Measurements from ENCODE around the gene CHN1.

CHN1 gene

GRCh38 chr2:174780191-174780840, 224.9 kb downstream of the CHN1 start:
- no peak for DNase-seq

DNA sequence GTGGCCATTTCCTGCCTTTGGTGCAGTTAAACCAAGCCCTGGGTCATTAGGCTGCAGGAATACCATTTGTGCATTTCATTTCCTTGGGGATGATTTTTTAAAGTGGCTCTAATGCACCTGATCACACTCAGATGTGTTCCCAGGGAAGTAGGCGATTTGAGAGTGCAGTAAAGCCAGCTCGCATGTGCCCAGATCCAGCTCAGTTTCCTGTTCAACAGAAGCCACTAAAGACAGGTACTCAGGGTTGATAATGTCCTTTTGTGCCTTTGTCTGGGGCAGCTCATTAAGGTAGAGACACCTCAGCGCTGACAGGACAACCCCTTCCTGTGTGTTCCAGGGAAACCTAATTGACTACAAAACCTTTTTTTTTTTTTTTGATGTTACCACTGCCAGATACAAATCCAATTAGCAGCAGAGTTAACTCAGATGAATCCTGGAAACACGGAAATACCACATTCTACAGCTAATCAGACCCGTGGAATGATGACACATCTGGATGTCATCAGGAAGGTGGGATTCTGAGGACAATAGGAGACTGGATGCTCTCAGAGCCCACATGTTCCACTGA, 225.7 kb downstream of the CHN1 start:
- no peak for DNase-seq

DNA sequence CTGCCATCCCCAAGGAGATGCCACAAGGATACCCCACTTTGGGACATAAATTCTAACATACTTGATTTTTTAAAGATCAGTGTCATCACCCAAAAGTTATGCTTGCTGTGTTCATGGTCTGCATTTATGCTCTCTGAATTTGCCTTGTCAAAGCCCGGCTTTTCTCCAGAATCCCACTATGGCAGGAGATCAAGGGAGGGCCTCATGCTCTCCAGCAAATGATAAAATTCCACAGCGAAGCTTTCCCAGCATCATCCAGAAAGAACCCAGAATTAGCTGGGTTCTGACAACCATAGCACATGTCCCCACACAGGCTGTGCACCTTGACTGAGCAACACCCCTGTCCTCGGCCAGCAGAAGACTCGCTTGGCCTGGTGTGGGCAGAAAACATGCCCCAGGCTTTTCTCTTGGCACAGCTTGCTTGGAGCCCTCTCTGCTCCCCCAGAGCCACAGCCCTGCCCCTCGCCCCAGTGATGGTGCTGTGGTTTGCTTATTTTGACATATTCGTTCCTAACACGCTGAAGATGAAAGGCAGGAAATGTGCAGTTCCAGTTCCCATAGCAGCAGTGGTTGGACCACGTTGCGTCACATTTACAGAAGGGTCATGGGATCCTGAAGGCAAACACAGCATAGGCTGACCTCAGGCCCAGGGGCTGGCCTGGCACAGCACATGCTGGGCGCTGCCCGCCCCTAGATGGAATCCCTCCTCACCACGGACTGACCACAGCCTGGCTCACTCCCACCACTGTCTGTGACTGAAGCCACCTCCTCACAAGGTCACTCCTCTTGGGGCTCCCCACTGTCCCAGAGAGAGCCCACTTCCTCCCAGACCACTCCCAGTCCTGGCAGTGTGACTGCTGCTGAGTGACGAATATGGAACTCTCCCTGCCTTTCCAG, 226.8 kb downstream of the CHN1 start:
- DNase-seq, result no peak

DNA sequence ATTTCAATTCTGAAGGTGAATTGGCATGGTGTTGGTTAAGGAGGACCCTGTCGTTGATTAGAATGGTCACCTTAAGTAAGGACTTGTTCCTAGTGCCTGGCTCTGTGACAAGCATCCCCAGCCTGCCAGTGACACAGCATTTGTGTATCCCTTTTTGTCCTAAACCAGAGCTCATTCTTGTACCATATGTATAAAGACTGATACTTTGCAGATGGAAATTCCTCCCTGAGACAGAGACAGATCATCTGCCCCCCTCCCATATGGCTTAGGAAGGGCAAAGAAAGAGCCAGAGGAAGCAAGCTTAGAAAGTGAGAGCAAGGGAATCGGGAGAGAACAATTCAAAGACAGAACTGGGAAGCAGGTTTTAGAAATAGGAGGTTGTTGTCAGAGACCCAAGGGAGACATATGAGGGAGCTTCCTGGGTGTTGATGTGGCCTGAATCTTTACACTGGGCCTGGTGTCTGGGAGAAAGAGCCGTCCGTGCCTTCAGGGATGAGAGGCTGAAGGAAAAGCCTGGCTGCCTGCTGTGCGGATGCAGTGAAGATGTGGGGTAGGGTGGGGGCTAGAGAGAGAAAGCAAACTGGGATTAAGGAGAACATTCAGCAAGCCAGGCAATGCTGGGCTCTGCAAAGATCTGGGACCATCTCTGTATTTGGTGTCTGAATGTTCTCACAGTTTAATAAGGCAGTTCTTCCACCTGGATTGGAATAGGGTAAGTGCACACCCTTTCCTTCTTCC, 227.7 kb downstream of the CHN1 start:
- DNase-seq, result no peak

- no peak for DNase-seq
Measured at GRCh38 chr2:174776675-174777074, 228.5 kb downstream of the CHN1 start.

DNA sequence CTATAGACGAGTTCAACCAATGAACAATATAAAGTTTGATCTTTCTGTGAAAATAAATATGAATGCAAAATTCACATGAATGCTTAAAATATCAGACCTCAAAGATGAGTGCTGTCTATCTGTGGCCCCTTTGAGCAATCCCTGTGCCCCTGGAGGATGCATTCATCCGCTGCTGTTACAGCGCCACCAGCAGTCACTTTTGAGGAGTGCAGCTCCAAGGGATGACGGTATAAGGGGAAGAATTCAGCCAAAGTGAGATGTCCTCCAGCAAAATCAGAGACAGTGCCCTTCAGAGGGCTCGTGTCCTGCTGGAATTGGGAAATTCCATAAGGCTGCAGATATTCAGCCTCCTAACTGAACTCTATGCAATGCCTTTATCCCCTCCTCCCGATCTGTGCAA, 229.0 kb downstream of the CHN1 start:
- DNase-seq, result no peak

GRCh38 chr2:174775571-174775980, 229.6 kb downstream of the CHN1 start:
- DNase-seq, result no peak

DNA sequence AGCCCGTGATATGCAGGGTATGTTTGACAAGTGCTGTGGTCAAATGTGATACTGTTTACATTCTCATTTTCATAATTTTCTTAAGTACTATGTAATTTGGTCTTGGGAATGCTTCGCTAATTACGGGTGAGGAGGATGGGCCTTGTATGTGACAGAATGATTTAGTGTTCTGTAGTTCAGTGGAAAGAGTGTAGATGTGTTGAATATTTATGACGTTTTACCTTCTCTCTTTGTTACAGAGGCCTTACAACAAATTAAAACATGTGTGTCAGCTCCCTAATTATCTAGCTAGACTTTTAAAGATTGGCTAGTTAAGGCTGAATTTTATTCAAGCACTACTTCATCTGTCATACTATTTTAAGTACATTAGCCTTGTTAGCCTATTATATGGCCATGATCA, 230.3 kb downstream of the CHN1 start:
- DNase-seq, result no peak

GRCh38 chr2:174773215-174773614, 232.0 kb downstream of the CHN1 start:
- no peak for DNase-seq

DNA sequence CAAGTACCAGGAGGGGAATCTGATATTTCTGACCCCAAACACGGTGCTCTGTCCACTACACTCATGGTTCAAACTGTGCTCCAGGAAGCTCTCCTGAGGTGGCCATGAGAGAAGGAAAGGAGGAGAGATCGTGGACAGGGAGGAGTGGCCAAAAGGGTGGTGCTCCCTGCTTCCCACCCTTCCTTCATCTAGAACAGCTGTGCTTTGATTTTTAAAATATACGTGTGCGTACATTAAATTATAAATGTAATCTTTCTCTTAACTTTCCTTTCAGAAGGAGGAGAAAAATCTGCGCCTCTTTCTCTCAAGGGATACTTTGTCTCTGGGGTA, 232.7 kb downstream of the CHN1 start:
- DNase-seq, result no peak

DNA sequence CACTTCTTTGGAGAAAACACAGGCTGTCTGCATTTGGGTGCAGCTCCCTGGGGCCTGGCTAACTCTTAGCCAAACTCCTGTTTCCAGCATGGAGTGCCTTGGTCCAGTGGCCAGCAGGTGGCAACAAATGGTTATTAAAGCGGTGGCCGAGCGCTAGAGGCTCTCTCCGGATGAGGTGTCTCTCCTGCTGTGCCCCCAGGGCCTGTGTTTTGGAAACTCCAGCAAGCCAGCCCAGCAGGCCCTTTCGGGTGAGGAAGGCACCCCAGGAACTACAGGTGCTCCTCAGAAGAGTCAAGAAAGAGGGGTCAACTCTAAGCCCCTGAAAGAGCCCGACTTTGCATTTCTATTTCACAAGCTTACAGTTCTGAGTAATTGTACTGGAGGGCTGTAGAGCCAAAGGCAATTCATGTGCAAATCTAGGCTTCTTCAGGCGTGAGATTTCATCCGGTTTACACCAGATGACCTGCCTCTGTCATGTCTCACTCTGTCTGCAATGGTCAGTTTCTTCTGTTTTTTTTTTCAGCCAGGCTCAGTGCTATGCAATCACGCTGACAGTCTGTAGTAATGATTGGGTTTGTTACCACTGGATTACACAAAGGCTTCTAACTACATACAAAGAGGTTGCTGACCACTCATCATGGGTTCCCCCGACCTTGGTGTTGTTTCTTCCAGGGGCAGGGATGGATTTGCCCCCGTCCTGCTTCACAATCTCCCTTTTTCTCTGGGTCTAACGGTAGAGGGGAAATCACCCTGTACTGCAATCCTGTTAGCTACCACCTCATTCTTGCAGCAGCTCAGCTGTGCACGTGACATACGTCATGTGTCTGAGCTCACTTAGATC, 233.3 kb downstream of the CHN1 start:
- peak; percentile 35 for DNase-seq

DNA sequence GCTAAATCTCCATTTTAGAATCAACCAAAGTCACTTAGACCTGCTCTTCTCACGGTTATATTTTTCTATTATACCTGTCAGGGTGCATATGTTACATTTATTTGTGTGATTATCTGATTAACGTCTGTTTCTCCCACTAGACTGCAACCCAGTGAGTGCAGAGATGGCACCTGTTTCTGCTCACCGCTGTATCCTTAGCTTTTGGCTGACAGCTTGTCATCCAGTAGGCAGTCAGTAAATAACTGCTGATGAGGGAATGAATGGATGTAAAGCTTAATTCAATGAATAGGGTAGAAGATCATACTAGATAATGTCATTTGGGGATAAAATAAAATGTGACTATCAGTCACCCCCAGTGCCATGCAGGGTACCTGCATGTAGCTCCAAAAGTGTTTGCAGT, 234.0 kb downstream of the CHN1 start:
- DNase-seq, result no peak

GRCh38 chr2:174768557-174768956, 236.6 kb downstream of the CHN1 start:
- DNase-seq, result no peak

GRCh38 chr2:174766271-174766670, 238.9 kb downstream of the CHN1 start:
- no peak for DNase-seq

DNA sequence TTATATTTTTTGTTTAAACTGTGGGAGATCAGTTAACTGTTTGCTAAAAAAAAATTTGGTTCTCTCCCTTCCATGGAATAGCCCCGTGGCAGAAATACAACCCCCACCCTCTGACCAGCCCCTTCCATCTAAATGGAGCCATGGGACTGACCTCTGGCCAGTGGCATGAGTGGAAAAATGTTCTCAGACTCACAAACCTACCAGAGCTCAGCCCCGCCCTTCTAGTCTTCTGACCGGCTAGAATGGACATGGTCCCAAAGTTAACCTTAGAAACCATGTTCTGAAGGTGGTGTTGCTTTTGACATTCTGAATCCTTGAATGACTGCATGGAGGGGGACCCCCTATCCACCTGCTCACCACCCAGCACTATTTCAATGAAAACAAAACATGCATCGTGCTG, 239.6 kb downstream of the CHN1 start:
- DNase-seq, result no peak

DNA sequence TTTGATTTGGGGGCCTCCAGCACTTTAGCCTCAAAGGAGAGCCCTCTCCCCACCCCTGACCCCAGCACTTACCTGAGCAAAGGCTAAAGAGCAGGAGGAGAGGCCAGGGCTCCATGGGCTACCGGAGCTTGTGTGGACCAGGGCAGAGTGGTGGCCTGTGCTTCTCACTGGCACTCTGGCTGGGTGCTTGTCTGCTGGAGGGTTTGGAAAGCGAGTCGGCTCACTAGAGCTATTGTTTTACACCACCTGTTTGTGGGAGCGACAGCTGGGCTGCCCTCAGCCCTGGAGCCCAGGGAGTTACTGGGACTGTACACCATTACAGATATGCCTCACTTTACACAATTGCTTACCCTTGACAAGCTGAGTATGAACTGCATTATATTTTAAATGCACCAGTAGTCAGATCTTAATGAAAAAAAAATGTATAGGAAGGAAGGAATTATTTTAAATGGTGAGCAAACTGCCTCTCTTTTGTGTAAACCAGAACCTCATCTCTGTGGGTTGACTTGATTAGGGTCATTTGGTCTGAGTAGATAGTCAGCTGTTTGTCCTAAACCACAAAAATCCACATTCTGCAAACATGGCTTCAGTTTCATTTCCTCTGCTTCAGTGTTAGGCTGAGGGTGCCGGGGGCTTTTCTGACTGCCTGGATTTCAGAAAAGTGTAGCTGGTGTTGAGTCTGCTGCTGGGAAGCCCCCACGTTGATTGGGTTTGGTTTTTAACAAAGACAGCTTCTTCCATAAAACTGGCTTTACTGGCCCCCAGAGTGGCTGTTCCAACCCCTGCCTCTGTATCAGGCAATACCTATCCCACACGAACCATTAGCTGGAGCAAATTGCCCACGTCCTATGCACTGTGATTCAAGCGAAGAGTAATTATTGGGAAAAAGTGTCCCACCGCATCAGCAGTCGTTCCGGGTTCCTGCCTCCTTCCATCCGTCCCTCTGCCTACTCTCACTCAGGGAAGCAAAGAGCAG, 240.6 kb downstream of the CHN1 start, which contains the start of gene CHRNA1:
Gene CHRNA1 (minus strand): TSS at position 193 of the 976 bp plus-strand sequence. CDS start 78 bp downstream, at position 115.
- no peak for DNase-seq

DNA sequence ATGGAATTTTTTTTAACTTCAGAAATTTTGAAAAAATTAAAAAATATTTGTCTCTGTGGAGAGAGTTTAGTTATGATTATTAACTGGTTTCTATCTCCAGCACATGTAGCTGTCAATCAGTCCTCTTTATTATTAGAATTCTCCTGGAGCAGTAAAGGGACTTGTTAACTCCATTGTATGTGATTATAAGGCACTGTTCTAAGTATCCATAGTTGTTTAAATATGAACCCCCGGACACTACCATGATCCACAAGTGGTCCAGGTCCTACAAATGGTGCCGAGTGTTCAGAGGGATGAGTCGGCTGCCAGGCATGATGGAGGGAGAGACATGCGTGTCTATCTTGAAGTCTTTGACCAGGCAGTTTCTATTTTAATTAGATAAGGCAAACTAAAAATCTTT, 241.4 kb downstream of the CHN1 start:
- DNase-seq, result no peak

DNA sequence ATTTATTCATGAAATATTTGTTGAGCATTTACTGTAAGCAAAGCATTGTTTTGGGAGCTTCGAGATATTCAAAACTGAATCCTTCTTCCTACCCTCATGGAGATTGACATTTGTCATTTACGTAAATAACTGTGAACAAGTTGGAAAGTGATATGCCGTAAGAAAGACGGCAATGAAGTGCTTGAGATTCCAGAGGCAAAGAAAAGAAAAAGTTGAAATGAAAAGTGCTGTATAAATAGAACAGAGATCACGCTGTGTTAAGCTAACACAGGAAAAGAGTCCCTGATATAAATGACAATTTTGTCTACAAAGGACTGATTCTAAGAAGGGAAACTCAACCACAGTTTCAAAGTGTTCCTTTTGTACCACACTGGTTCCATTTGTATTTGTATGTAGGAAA, 242.7 kb downstream of the CHN1 start:
- DNase-seq, result no peak

- no peak for DNase-seq
Measured at GRCh38 chr2:174761837-174762236, 243.3 kb downstream of the CHN1 start.

DNA sequence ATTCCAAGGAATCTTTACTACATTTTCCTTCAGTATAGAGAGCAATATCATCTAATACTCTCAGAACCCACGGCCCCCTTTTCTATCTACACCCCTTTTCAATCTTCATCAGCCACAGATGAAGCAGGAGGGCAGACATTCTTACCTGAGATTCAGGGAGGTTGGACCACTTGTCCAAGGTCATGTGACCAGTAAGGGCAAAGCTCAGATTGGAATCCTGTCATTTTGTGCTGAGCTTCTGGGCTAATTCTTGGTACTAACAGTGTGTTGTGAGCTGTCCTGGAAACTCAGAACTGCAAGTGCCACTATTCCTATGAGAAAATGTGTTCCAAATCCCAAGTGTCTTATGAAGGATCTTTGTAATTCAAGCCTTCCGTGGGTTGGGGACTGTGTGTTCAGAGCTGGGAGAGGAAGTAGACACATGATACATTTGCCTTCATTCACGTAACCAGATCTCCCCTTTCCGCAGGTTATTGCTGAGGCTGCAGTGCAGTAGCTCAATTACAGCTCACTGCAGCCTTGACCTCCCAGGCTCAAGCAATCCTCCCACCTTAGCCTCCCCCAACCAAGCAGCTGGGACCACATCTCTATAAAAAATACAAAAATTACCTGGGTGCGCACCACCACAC, 244.2 kb downstream of the CHN1 start:
- DNase-seq, result no peak
